HFFc6 (cell line): ENCODE results near the gene SEC24B. TPM values are rescaled to one million over a fixed set of nuclear protein-coding genes. Genes with fewer than 3 reads are reported as not detected.
"Not testable (repeated sequence)": the region's sequence is repeated elsewhere in the genome, so short reads cannot be mapped to it uniquely, and the experiment has no call there.

ENCODE experiments used
- DNase-seq: peaks from one replicate; pipeline ENCODE4 v3.0.0-alpha.2; 2018
- H3K27ac Mint-ChIP-seq: 2 replicates; pipeline ENCODE4 v1.8.0; 2020; ENCODE audit warnings: mild to moderate bottlenecking, mixed read lengths
- H3K27me3 Mint-ChIP-seq: 2 replicates; pipeline ENCODE4 v1.8.0; 2021; ENCODE audit warnings: mild to moderate bottlenecking, moderate library complexity, mixed read lengths; ENCODE audit not compliant: insufficient read depth
- H3K36me3 Mint-ChIP-seq: 2 replicates; pipeline ENCODE4 v1.8.0; 2021; ENCODE audit warnings: low read depth, mixed read lengths
- H3K4me1 Mint-ChIP-seq: 2 replicates; pipeline ENCODE4 v1.8.0; 2020; ENCODE audit warnings: low read depth, mixed read lengths
- H3K4me3 Mint-ChIP-seq: 2 replicates; pipeline ENCODE4 v1.8.0; 2020; ENCODE audit warnings: mild to moderate bottlenecking, moderate library complexity, mixed read lengths
- H3K9me3 Mint-ChIP-seq: 2 replicates; pipeline ENCODE4 v1.8.0; 2020; ENCODE audit warnings: mild to moderate bottlenecking, mixed read lengths
- total RNA-seq, 6 experiments: library from RNA; stranded (reverse); fragmentation: NEBNext Ultra II Directional; extraction: Animal tissue kit (Norgen Biotek cat#: 25700); gene quantifications; 2 replicates in 1 of 6; 3 replicates in 5 of 6; pipeline ENCODE4 v1.2.3, GENCODE V29; 2021
- TF ChIP-seq, protein P1 (sequence below): fragments of 200-600 bp; sonication (generic); IDR thresholded peaks from 2 replicates; pipeline ENCODE4 v1.5.0; 2021; ENCODE audit warnings: antibody characterized with exemption, mild to moderate bottlenecking

Gene SEC24B
- total RNA-seq, 6 experiments from 2014 or later, result 27.2 to 36.6 (median 31.8) TPM

DNA sequence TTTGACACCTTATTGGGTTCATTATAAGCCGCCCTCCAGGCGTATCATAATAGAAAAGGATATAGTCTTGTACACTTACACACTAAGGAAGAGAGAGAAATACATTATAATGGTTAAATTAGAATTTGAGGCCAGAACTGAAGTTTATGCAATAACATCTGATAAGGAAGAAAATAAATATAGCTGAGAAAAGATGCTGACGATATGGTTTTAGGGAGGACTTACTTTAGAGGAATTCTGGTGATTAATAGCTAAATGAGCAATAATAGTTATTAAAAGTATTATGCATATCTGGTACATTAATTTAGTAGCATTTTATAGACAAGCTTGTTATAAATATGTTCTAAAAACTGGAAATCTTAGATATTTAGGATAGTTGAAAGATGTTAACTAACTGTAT, 138.5 kb downstream of the SEC24B start:
- no peak overlapping the region for H3K4me3 Mint-ChIP-seq
- peaks cover 10% of the 10 kb centered on the region for H3K4me1 Mint-ChIP-seq
- H3K27me3 Mint-ChIP-seq, result no peaks in the 10 kb centered on the region; the same call in 1 of the 2 replicates
- H3K36me3 Mint-ChIP-seq, result no peaks in the 10 kb centered on the region
- TF ChIP-seq, protein P1, sequence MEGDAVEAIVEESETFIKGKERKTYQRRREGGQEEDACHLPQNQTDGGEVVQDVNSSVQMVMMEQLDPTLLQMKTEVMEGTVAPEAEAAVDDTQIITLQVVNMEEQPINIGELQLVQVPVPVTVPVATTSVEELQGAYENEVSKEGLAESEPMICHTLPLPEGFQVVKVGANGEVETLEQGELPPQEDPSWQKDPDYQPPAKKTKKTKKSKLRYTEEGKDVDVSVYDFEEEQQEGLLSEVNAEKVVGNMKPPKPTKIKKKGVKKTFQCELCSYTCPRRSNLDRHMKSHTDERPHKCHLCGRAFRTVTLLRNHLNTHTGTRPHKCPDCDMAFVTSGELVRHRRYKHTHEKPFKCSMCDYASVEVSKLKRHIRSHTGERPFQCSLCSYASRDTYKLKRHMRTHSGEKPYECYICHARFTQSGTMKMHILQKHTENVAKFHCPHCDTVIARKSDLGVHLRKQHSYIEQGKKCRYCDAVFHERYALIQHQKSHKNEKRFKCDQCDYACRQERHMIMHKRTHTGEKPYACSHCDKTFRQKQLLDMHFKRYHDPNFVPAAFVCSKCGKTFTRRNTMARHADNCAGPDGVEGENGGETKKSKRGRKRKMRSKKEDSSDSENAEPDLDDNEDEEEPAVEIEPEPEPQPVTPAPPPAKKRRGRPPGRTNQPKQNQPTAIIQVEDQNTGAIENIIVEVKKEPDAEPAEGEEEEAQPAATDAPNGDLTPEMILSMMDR, result no peak
- no peak for DNase-seq
- H3K27ac Mint-ChIP-seq, result no peak overlapping the region
- no peaks in the 10 kb centered on the region for H3K9me3 Mint-ChIP-seq

DNA sequence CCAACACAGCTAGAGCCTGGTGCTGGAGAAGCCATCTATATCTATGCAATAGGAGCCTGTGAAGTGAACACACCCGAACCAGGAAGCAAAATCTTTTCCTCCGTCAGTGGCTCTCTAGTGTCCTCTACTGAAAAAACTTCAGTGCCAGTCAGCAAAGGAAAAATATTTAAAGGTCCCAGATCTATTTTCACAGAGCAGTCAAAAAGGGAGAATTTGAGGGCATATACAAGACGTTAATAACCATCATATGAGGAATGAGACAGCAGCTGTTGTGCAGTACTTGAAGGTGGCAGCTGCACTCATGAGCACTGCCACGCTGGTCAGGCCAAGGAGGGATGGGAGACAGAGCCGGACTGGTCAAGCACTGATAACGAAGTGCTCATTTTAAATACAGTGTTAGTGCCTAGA, 140.8 kb downstream of the SEC24B start:
- DNase-seq, result no peak
- TF ChIP-seq, protein P1, result peak; percentile 21; the same call in 1 of the 2 replicates
- Mint-ChIP-seq H3K36me3 (no peaks in the 10 kb centered on the region), H3K27ac (no peak overlapping the region), H3K4me3 (no peak overlapping the region), H3K9me3 (no peaks in the 10 kb centered on the region), H3K27me3 (no peaks in the 10 kb centered on the region; the same call in 1 of the 2 replicates), H3K4me1 (peaks cover 10% of the 10 kb centered on the region)

DNA sequence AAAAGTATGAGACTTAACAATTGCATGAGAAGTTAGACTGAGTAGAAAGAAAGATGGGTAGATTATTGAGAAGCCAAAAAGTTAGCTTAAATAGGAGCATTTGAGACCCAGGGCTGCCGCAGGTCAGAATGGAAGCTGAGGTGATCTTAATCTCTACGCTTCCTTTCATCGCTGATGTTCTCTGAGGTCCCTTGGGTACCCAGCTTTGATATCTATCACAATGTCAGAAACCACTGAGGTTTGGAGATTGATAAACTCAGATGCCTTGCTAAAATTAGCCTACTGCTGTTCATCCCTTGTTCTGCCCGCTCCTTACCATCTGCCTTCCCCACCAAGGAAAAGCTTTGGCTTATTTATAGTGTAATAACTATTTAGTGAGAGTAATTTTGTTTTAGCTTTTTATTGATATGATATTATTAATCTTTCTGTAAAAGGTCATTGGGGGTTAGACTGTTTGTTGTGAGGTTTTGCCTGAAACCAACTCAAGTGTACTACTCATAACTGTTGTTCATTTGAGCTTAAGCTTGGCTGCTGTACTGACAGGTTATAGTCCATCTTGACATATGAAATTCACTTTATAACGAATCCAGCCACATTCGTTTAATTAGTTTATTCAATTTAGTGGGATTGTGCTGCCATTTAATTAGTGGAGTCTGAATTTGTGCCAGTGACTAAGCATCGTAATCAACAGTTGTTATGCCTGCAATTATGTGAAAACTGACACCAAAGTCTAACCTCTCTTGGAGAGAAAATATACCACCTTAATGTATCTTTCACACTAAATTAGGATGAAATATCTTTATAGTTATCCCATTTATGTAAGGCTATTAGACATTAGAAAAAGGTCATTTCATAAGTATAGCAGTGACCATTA, 141.6 kb downstream of the SEC24B start:
- peaks cover 10% of the 10 kb centered on the region for H3K4me1 Mint-ChIP-seq
- H3K27ac Mint-ChIP-seq, result no peak overlapping the region
- DNase-seq, result no peak
- TF ChIP-seq, protein P1, result no peak
- H3K4me3 Mint-ChIP-seq, result no peak overlapping the region
- no peaks in the 10 kb centered on the region for H3K36me3 Mint-ChIP-seq
- H3K9me3 Mint-ChIP-seq, result no peaks in the 10 kb centered on the region
- H3K27me3 Mint-ChIP-seq, result no peaks in the 10 kb centered on the region

DNA sequence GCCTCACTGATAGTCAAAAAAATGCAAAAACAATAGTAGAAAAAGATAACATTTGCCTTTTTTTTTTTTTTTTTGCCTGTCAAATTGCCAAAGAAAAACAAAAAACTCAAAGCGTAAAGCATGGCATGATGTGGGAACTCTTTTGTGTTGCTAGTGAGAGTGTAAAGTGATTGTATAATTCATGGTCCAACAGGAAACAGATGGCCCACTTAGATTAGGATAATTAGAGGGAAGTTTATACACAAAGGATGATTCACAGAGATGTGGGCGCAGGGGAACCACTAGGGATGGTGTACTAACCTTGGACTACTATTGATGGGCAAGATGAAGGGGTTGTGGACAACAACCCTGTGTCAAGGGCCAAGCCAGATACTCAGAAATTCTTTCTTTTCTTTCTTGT, 142.8 kb downstream of the SEC24B start:
- Mint-ChIP-seq H3K4me1 (peaks cover 10% of the 10 kb centered on the region), H3K4me3 (no peak overlapping the region), H3K27me3 (no peaks in the 10 kb centered on the region), H3K27ac (no peak overlapping the region), H3K36me3 (peaks cover 5% of the 10 kb centered on the region; the same call in 1 of the 2 replicates), H3K9me3 (peaks cover 6% of the 10 kb centered on the region; the same call in 1 of the 2 replicates)
- no peak for DNase-seq
- TF ChIP-seq, protein P1, result no peak

DNA sequence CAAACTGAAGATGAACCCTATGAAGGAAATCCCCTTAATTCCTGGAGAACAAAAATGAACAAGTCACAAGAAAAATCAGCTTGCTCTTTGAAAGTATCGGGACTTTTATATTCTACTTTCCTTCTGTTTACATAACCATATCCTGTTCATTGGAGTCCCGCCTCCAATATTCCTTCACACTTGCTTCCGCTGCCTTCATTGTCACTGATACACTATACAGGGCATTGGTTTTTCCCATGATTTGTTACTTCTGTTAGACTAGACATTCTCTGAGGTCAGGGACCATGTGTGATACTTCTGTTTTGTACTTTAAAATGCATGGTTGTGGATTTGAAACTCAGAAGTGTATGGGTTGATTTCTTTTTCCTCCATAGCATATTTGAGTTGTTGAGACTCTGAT, 145.2 kb downstream of the SEC24B start:
- H3K27me3 Mint-ChIP-seq, result no peaks in the 10 kb centered on the region
- H3K9me3 Mint-ChIP-seq, result peaks cover 14% of the 10 kb centered on the region
- no peak for DNase-seq
- peaks cover 16% of the 10 kb centered on the region; the same call in 1 of the 2 replicates for H3K36me3 Mint-ChIP-seq
- H3K4me3 Mint-ChIP-seq, result no peak overlapping the region
- TF ChIP-seq, protein P1, result no peak
- no peak overlapping the region for H3K27ac Mint-ChIP-seq
- H3K4me1 Mint-ChIP-seq, result peaks cover 10% of the 10 kb centered on the region

DNA sequence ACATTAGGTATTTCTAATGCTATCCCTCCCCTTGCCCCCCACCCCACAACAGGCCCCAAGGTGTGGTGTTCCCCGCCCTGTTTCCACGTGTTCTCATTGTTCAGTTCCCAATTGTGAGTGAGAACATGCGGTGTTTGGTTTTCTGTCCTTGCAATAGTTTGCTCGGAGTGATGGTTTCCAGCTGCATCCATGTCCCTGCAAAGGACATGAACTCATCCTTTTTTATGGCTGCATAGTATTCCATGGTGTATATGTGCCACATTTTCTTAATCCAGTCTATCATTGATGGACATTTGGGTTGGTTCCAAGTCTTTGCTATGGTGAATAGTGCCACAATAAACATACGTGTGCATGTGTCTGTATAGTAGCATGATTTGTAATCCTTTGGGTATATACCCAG, 146.4 kb downstream of the SEC24B start:
- not testable (repeated sequence) for DNase-seq, H3K4me3 Mint-ChIP-seq, H3K27ac Mint-ChIP-seq, H3K4me1 Mint-ChIP-seq, H3K27me3 Mint-ChIP-seq
- H3K9me3 Mint-ChIP-seq, result peaks cover 14% of the 10 kb centered on the region
- H3K36me3 Mint-ChIP-seq, result peaks cover 16% of the 10 kb centered on the region; the same call in 1 of the 2 replicates
